ENCODE results near the gene SVEP1. TPM values are rescaled to one million over a fixed set of nuclear protein-coding genes. Genes with fewer than 3 reads are reported as not detected.
A peak's percentile ranks its signal among the peaks of the same experiment; 100 is the strongest.
"Not testable (repeated sequence)": the region's sequence is repeated elsewhere in the genome, so short reads cannot be mapped to it uniquely, and the experiment has no call there.

The SVEP1 gene
- 89.3 TPM for total RNA-seq (ENCODE audit: insufficient read depth, low replicate concordance)

DNA sequence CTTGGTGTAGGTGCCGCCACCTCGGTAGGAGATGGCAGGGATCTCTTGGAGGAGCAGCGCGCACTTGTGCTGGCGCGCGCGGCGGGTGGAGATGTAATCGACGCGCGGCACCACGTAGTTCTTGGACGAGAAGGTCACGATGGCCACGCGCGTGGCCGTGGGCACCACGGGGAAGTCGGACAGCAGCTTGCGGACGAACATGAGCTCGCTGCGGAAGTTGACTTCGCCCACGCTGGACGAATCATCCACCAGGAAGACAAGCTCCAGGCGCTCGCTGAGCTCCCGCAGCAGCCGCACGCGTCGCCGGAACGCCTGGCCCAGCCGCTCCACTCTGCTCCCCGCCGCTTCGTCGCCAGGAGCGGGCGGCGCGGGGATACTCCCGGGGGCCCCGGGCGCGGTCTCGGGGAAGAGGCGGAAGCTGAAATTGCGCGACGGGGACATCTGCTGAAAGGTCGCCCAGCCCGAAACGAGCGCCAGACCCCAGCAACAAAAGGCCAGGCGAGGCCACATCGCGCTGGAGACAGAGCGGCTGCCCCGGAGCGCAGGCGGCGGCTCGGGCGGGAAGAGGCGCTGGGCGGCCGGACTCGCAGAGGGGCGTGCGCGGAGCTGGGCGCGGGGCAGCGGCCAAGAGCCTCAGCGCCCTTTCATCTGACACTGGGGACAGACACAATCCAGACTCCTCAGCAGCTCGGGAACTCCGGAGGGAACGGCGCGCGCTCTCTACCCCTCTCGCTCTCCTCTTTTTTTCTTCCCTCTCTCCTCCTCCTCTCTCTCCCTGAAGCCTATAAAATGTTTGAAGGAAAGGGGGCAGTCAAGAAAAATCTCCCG lies at the start of gene SVEP1:
Gene SVEP1, minus strand, starts transcription at position 708 of the 828 bp plus-strand sequence. Its CDS starts 198 bp downstream, at position 510.
- peak; percentile 70 for DNase-seq (ENCODE audit: low spot score)

DNA sequence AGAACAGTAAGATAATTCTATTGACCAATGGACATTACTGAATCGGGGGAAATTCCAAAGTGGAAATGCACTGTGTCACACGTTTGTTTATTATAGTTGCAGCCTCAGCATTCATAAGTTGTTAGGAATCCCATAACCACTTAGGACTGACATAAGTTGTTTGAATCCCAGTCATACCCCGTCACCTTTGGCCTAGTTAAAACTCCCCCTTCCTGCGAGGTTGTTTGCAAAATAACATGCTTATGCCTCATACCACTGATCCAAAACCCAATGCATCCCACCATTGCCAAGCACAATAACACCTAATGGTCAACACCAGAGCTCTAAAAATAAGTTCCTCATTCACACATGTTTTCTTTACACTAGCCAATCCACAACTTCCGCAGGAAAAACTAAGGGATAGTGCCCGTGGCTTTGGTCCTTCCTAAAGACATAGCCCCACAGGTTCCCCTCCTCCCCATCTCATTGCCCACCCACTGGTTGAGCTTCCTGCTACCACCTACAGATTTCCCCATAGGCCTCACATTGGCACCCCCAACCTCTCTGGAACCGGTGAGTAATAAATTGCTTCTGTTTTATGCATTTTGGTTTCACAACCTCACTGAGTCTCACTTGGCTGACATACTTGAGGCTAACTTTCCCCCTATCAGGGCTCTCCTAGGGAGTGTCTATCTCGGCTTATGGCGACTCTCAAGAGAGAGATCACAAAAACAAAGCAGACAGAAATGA lies 46.7 kb upstream of the SVEP1 start:
- no peak for DNase-seq (ENCODE audit: low spot score)

DNA sequence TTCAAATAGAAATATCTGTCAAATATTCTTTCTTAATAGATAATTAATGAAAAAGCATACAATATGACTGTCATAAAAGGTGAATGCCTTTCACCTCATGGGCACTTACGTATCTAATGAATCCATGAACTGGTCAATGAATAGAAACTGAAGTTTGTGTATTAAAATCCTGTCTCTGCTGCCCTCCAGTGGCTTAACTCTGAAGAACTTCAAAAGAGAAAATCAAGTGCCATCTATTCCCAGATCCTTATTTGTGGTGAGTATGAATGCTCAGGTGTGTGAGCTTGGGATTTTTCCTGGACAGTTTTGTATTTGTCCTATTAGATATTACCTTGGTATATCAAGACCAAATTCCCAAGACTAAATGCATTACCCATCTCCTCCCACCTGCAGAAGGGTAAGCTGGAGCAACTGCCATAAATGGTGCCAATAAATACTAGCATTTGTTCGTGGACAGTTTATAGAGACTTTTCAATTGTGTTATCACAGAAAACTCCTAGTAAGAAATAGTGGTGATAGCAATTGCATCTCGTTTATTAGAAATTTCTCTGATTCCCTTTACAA lies 44.0 kb upstream of the SVEP1 start:
- DNase-seq (ENCODE audit: low spot score), result peak; percentile 72

DNA sequence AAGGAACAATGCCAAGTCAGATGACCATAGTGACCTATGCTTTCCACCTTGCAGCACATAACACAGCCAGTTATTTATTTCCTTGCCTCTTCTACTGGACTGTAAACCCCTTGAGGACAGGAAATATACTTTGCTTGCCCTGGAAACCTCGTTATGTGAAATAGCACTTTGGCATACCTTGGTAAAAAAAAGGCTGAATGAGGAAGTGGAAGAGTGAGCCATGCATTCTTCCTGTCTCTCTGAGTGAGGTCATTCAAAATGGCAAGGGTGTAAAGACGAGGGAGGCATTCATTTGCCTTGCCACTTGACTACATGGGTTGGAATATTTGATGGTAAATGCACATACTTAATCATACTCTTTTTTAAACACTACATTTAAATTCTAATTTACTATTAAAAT lies 42.8 kb upstream of the SVEP1 start:
- no peak for DNase-seq (ENCODE audit: low spot score)

DNA sequence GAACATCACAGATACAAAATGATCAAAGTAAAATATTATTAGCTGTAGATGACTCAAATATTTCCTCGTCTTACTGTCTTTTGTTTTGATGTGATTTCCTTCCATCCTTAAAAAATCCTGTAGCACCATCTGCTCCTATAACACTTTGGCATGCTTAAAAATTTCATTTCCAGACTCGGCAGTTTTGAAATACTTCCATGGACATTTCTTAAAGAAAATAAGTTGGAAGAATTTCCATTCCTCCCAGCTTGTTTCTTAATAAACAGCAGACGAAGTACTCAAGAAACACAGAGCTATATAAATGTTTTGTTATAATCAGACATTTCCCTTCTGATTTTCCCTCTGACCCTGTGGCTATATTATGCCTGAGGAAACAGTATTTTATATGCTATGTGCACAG lies 41.2 kb upstream of the SVEP1 start:
- DNase-seq (ENCODE audit: low spot score), result peak; percentile 11

DNA sequence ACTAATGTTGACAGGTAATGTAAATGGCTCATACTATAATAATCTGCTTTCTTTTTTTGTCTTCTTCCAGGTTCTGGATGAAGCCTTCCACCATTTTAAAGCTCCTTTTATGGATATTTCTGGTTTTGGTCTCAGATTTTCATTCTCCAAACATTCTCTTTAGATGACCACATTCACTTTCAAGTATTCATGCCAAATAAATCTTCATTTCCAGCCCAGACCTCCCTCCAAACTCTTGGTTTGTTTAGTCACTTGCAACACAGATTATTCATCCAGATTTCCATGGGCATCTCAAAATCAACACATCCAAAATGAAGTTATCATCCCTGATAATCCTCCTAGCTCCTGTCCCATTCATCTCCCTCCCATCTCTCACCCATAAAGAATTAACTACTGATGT lies 40.3 kb upstream of the SVEP1 start:
- no peak for DNase-seq (ENCODE audit: low spot score)

DNA sequence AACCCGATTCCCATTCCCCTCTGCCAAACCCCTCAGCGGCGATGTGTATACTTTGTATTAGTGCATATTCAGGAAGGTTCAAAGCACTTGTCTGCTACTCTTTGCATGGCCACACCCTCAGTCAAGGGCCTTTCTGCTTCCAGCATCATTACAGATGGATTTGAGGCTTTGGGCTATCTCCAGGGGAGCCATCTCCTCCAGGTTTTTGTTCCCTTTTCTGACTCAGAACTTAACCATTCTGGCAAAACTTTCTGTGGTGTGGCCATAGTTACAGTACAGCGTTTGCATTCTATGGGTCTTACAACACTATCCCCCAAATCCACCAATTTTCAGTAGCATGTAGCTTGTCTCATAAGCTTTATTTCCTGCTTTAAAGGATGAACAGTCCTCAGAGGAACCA lies 36.0 kb upstream of the SVEP1 start:
- DNase-seq (ENCODE audit: low spot score), result no peak

DNA sequence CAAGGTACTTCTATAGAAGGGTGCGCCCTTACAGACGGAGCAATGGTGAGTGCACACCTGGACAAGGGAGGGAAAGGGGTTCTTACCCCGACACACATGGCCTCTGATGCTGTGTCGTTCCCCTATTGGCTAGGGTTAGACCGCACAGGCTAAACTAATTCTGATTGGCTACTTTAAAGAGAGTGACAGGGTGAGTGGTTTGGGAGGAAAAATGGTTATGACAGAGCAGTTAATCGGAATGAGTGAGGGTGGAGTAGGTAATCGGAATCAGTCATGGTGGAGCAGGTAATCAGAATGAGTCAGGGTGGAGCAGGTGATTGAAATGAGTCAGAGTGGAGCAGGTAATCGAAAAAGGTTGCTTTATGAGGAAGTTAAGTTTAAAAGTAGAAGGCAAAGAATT lies 35.0 kb upstream of the SVEP1 start:
- DNase-seq (ENCODE audit: low spot score), result not testable (repeated sequence)

DNA sequence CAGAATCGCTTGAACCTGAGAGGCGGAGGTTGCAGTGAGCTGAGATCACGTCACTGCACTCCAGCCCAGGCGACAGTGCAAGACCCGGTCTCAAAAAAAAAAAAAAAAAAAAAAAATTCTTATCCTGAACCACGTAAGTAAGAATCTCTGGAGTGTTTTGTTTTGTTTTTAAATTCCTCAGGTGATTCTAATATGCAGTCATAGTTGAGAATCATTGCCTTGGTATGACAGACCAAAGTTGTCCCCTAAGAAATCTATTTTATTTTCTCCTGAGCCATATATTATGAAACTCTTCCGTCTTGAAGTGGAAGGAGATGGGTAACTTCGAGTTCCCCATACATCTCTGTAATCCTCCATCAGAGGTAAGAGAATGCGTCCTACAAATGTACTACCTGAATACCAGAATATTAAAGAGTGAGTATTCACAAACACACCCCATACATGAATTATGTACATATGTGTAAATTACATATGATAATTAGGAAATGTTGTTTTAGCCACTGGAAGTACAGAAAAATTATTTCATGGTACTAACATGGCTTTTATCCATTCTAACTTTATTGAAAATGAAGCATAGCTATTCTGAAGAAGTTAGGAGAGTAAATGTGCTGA lies 26.7 kb upstream of the SVEP1 start:
- no peak for DNase-seq (ENCODE audit: low spot score)

DNA sequence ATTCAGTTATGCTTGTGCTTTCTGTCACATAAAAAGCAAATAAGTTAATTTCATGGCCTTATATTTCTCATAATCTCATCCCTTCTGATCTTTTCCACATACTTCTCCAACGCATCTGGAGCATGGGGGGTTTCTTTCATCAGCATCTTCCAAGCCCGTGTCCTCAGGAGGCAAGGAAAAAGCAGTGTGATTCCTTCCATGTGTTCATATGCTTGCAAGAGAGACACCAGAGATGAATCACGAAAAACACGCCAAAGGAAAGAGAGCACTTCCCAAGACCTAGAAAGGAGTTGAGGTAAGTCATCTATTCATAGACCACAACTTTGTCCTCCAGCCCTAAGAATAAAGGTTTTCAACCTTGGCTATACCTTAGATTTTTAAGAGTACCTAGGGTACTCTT lies 26.0 kb upstream of the SVEP1 start:
- no peak for DNase-seq (ENCODE audit: low spot score)

DNA sequence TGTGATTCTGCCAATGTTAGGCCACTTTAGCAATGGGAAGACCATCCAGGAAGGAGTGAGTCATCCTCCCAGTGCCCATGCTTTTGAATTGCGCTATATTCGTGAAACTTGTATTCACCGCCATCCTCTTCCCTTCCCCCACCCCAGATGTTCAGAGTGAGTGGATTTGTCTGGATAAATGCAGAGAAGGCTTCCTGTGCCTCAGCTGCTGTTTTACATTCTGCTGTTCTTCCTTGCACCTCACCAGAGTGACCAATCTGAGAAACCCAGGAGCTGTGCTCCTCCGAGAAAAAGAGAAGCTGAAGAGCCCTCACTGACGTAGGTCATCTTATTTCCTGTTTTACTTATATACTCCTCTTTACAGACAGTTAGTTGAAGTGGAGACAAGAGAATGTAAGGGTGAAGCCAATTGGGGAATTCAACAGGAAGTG lies 24.6 kb upstream of the SVEP1 start:
- DNase-seq (ENCODE audit: low spot score), result no peak

DNA sequence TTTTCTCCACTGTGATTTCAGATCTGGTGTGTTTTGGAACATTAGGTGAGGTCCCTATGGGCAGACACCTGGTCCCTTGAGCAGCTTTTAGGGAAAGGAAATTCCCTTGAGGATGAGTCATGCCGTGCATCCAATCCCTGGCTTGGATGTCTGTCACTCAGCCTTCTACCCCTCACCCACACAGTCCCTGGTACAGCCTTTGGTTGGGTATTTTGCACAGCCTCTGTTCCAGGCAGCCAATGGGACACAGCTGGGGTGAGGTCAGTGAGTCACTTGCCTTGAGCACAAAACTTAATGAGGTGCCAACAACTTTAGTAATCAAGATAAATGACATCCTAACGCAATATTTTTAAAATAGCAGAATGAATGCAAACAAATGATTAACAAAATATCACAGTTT lies 22.7 kb upstream of the SVEP1 start:
- DNase-seq (ENCODE audit: low spot score), result no peak

DNA sequence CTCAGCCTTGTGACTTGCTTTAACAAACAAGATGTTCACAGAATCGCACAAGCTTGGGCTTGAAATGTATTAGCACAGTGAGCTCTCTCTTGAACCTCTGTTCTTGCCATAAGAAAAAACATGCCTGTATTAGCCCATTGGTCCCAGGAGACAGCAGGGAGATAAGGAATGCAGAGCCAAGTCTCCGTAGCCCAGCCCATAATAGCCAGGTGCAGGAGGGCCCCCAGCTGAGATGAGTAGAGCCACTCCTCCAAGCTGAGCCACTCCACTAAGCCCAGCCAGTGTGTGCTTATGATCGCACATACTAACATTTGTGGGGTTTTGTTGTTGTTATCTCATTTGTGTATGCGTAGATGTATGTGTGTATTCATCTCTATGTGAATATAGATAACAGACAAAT lies 21.6 kb upstream of the SVEP1 start:
- no peak for DNase-seq (ENCODE audit: low spot score)

DNA sequence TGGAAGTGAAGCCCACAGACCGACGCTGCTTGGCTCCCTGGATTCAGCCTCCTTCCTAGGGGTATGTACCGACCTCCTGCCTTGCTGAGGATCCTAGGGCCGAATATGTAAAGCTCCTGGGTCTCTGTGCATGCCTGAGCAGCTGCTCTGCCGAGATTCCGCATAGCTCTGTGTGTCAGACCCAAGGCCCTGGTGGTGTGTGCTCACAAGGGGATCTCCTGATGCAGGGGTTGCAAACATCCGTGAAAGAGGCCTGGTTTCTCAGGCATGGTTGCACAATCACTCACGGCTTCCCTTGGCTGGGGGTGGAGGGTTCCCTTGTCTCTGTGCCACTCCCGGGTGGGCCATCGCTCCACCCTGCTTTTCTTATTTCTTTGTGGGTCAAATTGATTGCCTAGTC lies 19.9 kb upstream of the SVEP1 start:
- DNase-seq (ENCODE audit: low spot score), result peak; percentile 55

DNA sequence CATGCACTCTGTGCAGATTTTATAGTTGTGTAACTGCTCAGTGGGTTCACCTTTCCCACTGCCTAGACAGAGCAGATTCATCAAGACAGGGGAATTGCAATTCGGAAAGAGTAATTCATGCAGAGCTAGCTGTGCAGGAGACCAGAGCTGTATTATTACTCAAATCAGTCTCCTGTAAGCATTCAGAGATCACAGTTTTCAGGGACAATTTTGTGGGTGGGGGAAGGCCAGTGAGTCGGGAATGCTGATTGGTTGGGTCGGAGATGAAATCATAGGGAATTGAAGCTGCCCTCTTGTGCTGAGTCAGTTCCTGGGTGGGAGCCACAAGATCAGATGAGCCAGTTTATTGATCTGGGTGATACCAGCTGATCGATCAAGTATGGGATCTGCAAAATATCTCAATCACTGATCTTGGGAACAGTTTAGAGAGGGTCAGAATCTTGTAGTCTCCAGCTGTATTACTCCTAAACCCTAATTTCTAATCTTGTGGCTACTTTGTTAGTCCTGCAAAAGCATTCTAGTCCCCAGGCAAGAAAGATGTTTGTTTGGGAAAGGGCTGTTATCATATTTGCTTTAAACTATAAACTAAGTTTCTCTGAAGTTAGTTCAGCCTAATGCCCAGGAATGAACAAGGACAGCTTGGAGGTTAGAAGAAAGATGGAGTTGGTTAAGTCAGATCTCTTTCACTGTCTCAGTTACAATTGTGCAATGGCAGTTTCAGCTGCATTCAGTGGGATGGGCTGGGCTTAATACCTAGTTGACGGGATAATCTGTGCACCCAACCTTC lies 12.7 kb upstream of the SVEP1 start:
- DNase-seq (ENCODE audit: low spot score), result no peak

DNA sequence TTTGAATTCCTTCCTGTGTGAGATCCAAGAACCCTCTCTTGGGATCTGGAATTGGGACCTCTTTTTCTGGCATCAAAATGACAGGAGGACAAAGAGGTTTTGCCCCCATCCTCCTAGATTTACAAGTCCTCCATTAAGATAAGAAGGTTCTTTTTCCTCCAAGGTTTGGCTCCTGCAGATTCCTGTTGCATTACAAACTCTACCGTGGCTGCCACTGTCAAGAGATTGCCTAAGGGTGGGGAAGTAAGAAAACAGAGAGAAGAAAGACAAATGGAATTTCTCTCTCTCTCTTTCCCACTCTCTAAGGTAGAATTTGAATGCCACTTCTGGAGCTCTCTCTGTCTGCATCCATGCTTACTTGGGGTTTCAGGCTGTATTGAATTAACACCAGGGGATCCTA lies 12.0 kb upstream of the SVEP1 start:
- DNase-seq (ENCODE audit: low spot score), result peak; percentile 39

DNA sequence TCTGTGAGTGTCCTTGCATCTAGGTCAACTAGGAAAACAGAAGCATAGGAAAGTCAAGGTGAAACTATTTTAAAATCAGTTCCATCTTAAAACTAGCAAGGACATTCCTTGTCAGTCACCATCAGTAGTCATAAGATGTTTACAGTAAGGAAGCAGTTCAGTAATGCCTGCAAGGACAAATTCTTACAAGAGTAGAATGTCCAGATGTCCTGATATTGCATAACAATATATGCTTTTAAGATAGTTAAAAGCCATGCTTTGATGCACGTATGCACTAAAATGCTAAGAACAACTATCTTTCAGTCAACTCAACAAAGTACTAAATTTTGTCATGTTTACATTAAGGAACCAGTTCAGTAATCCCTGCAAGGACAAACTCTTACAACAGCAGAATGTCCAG lies 11.3 kb upstream of the SVEP1 start:
- DNase-seq (ENCODE audit: low spot score), result peak; percentile 43

DNA sequence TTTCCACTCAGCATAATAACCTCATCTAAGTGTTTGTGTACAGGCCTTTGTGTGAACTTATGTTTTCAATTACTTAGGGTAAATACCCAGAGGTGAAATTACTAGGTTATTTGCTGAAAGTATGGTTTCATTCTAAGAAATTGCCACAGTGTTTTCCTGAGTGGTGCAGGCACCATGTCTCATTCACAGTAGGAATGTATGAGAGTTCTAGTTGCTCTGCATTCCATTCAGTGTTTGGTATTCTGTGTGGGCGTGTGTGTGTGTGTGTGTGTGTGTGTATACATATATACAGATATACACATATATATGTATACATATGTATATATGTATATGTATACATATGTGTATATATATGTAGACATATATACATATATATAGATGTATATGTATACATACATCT lies 8.8 kb upstream of the SVEP1 start:
- no peak for DNase-seq (ENCODE audit: low spot score)

DNA sequence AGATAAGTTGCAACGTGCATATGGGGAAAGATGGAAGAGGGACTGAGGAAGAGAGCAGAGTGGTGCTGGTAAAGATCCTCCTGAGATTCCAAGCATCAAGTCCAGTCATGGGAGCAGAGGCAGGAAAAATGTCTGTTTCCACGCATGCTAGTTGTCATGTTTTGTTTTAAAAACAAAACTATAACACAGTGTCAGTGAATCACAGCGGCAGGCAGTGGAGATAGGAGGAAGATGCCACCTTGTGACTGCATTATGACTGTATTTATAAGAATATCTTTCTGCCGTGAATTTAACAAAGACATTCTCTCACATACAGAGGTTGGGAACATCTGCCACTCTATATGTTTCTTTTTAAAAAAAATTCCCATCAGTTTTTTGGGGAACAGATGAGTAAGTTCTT lies 3.7 kb upstream of the SVEP1 start:
- DNase-seq (ENCODE audit: low spot score), result no peak

DNA sequence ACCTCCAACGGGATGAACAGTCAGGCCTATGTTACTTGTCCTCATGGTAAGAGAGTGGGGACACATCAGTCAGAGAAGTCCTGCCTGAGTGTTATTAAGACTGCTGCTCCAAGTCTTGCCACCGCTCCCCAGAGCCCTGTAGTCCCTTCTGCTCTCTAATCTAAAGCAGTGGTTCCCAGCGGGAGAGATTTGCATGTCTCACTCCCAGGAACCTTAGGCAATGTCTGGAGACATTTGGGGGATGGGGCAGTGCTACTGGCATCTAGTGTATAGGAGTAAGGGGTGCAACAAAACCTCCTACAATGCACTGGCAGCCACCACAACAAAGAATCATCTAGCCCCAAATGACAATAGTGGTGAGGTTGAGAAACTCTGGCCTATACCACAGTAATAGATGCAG lies 2.6 kb upstream of the SVEP1 start:
- no peak for DNase-seq (ENCODE audit: low spot score)

DNA sequence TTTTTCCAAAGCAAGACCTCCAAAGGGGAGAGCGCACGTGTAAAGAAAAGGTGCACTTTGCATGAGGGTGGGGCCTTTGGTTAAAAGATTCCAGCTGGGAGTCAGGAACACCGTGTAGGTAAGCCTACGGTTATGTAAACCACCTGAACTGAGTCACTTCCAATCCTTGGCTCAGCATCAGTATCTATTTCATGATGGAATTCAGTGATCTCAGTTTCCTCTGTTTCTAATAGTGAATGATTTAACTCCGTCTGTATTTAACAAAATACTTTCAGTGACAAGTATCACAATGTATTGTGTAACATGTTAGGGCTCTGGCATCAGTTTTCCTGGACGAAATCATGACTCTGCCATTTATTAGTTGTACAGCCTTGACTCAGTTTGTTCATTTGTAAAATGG lies 1.3 kb upstream of the SVEP1 start:
- DNase-seq (ENCODE audit: low spot score), result no peak

DNA sequence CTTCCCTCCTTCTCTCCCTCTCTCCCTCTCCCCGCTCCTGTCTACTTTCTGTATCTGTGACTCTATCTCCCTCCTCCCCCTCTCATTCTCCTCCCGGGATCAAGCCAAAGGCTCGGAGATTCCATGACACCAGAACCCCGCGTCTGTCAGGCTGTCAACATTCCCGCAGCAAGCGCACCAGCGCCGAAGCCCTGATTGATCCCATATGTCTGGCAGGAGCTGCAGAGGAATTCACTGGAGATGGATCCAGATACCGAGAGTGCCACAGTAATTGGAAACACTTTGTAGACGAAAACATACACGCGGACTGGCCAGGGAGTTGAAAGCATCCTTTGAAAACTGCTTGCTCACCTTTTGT lies 300 bp upstream of the SVEP1 start:
- peak; percentile 69 for DNase-seq (ENCODE audit: low spot score)
